ENCODE data around the gene AJAP1.

- TF ChIP-seq ZBTB40 (IDR thresholded peaks at IDR 0.05): no peak
- no peak for TF ChIP-seq ZBTB40 (CRISPR knock-in tag; IDR thresholded peaks at IDR 0.05)
- TF ChIP-seq IKZF1 (IDR thresholded peaks at IDR 0.05): no peak
- TF ChIP-seq, protein P1, sequence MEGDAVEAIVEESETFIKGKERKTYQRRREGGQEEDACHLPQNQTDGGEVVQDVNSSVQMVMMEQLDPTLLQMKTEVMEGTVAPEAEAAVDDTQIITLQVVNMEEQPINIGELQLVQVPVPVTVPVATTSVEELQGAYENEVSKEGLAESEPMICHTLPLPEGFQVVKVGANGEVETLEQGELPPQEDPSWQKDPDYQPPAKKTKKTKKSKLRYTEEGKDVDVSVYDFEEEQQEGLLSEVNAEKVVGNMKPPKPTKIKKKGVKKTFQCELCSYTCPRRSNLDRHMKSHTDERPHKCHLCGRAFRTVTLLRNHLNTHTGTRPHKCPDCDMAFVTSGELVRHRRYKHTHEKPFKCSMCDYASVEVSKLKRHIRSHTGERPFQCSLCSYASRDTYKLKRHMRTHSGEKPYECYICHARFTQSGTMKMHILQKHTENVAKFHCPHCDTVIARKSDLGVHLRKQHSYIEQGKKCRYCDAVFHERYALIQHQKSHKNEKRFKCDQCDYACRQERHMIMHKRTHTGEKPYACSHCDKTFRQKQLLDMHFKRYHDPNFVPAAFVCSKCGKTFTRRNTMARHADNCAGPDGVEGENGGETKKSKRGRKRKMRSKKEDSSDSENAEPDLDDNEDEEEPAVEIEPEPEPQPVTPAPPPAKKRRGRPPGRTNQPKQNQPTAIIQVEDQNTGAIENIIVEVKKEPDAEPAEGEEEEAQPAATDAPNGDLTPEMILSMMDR (CRISPR knock-in tag; IDR thresholded peaks at IDR 0.05): no peak
Measured at GRCh38 chr1:4676253-4676652, 21.8 kb downstream of the AJAP1 start.
